ENCODE results near the gene LRRC27. TPM values are rescaled to one million over a fixed set of nuclear protein-coding genes. Genes with fewer than 3 reads are reported as not detected.

LRRC27 gene
- total RNA-seq, 1 experiment from 2014 or later = 4.1 TPM

DNA sequence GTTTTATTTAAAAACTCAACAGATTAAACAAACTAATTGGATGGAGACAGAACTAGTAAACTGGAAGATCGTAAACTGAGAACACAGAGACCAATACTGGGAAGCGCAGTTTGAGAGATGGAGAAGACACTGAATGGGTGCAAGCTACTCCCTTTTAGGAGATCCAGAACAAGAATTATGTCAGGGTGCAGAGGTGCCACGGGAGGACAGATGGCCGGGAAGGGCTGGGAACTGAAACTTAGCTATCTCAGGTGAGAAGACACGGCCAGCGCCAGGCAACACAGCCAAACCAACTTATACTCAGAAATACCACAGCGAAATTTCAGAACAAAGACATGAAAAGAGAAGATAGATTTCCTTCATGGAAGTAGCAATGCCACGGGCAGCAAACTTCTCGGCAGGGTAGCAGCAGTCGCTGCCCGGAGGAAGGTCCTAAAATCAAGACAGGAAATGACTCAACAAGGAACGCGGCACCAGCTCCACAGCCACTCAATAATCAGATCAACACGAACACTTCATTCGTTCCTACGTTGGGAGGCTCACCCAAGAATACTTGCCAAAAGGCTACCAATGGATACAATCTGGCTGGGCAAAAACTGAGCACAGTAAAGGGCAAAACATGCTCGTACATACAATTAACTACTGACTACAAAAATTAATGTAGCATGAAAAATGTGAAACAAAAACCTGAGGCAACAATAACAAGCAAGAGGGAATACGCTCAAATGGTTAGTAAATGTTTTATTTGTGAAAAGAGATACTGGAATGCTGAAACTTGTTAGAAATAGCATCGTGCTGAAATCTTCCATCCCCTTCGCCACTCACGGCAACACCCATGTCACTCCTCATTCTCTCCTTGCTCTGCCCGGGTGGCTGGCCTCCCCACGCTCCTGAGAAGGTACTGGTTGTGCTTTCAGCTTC is 2.2 kb upstream of the LRRC27 start:
- Histone ChIP-seq H3K4me1 (ENCODE audit: control insufficient read depth in 1 of 2, insufficient read depth in 2 of 2, low read length in 2 of 2) (peaks cover 8 to 23% of the 10 kb centered on the region in 2 experiments; a peak in 2 of 4 replicates), H3K79me2 (ENCODE audit: insufficient read depth, low read length) (peaks cover 33% of the 10 kb centered on the region), H3K9me3 (ENCODE audit: control insufficient read depth in 1 of 2, insufficient read depth in 1 of 2, low read depth in 1 of 2, low read length in 2 of 2) (no peaks in the 10 kb centered on the region), H3K36me3 (ENCODE audit: control insufficient read depth in 1 of 2, insufficient read depth in 2 of 2, low read length in 2 of 2) (no peaks in the 10 kb centered on the region), H3K9ac (ENCODE audit: low read length) (peak overlapping the region; percentile 79), H3K4me3 (replicated peaks in 1 of 2; ENCODE audit: low read depth in 1 of 2, low read length in 2 of 2) (peak overlapping the region; percentile 76 to 78), H4K20me1 (ENCODE audit: insufficient read depth) (no peaks in the 10 kb centered on the region), H3K27me3 (ENCODE audit: insufficient read depth, low read length) (no peaks in the 10 kb centered on the region), H3K4me2 (ENCODE audit: low read length) (peak overlapping the region; percentile 84), H3K27ac (ENCODE audit: low read depth, low read length) (peak overlapping the region; percentile 85), H3K9me2 (ENCODE audit: insufficient read depth) (no peaks in the 10 kb centered on the region), H2AFZ (ENCODE audit: low read depth, low read length, poor library complexity, severe bottlenecking) (no peak overlapping the region)
- RAD21 ChIA-PET (ENCODE audit: low non-redundant PET in 1 of 2, low total read pairs in 2 of 2, uncharacterized antibody in 2 of 2, unreplicated experiment in 2 of 2) = no interaction called here
- intact Hi-C loops (cut with micrococcal nuclease) = no loop called here
- DNase-seq (ENCODE audit: low read depth, low spot score) (no peak), ATAC-seq (no peak)
- CTCF ChIA-PET = no interaction called here
- TF ChIP-seq SIN3A (IDR thresholded peaks at IDR 0.05; ENCODE audit: low read depth) (peak; percentile 35; the same call in 1 of the 2 replicates), FOSL1 (IDR thresholded peaks at IDR 0.05; ENCODE audit: low read depth) (peak; percentile 63), EGR1 (IDR thresholded peaks at IDR 0.05; ENCODE audit: low read depth) (no peak), JUND (IDR thresholded peaks at IDR 0.05) (peak; percentile 74), SP1 (IDR thresholded peaks at IDR 0.05; ENCODE audit: low read depth) (peak; percentile 25; the same call in 1 of the 2 replicates), TCF7L2 (IDR thresholded peaks at IDR 0.05; ENCODE audit: borderline replicate concordance, extremely low read depth, insufficient read depth, insufficient read length) (no peak), CBX3 (IDR thresholded peaks at IDR 0.05; ENCODE audit: low read depth) (no peak), RAD21 (IDR thresholded peaks at IDR 0.05; ENCODE audit: low read depth) (no peak), SRF (IDR thresholded peaks at IDR 0.05; ENCODE audit: low read depth) (no peak), CEBPB (IDR thresholded peaks at IDR 0.05; ENCODE audit: low read depth) (no peak), EZH2 (IDR thresholded peaks at IDR 0.05) (no peak), POLR2AphosphoS5 (IDR thresholded peaks at IDR 0.05; ENCODE audit: low read depth, low read length) (peak; percentile 64), YY1 (IDR thresholded peaks at IDR 0.05; ENCODE audit: extremely low read depth, insufficient replicate concordance, low read depth, low read length) (no peak)
- TF ChIP-seq, protein P1, sequence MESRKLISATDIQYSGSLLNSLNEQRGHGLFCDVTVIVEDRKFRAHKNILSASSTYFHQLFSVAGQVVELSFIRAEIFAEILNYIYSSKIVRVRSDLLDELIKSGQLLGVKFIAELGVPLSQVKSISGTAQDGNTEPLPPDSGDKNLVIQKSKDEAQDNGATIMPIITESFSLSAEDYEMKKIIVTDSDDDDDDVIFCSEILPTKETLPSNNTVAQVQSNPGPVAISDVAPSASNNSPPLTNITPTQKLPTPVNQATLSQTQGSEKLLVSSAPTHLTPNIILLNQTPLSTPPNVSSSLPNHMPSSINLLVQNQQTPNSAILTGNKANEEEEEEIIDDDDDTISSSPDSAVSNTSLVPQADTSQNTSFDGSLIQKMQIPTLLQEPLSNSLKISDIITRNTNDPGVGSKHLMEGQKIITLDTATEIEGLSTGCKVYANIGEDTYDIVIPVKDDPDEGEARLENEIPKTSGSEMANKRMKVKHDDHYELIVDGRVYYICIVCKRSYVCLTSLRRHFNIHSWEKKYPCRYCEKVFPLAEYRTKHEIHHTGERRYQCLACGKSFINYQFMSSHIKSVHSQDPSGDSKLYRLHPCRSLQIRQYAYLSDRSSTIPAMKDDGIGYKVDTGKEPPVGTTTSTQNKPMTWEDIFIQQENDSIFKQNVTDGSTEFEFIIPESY (IDR thresholded peaks at IDR 0.05; ENCODE audit: extremely low read depth, insufficient replicate concordance, low read length) = no peak
- TF ChIP-seq, protein P2, sequence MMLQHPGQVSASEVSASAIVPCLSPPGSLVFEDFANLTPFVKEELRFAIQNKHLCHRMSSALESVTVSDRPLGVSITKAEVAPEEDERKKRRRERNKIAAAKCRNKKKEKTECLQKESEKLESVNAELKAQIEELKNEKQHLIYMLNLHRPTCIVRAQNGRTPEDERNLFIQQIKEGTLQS (IDR thresholded peaks at IDR 0.05) = no peak
- TF ChIP-seq, protein P3, sequence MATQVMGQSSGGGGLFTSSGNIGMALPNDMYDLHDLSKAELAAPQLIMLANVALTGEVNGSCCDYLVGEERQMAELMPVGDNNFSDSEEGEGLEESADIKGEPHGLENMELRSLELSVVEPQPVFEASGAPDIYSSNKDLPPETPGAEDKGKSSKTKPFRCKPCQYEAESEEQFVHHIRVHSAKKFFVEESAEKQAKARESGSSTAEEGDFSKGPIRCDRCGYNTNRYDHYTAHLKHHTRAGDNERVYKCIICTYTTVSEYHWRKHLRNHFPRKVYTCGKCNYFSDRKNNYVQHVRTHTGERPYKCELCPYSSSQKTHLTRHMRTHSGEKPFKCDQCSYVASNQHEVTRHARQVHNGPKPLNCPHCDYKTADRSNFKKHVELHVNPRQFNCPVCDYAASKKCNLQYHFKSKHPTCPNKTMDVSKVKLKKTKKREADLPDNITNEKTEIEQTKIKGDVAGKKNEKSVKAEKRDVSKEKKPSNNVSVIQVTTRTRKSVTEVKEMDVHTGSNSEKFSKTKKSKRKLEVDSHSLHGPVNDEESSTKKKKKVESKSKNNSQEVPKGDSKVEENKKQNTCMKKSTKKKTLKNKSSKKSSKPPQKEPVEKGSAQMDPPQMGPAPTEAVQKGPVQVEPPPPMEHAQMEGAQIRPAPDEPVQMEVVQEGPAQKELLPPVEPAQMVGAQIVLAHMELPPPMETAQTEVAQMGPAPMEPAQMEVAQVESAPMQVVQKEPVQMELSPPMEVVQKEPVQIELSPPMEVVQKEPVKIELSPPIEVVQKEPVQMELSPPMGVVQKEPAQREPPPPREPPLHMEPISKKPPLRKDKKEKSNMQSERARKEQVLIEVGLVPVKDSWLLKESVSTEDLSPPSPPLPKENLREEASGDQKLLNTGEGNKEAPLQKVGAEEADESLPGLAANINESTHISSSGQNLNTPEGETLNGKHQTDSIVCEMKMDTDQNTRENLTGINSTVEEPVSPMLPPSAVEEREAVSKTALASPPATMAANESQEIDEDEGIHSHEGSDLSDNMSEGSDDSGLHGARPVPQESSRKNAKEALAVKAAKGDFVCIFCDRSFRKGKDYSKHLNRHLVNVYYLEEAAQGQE (IDR thresholded peaks at IDR 0.05; ENCODE audit: low read depth) = no peak
- TF ChIP-seq, protein P4, sequence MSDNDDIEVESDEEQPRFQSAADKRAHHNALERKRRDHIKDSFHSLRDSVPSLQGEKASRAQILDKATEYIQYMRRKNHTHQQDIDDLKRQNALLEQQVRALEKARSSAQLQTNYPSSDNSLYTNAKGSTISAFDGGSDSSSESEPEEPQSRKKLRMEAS (IDR thresholded peaks at IDR 0.05) = peak; percentile 63
- no TSS peak for BruUV-seq (replicated peaks)
- POLR2A ChIA-PET = no interaction called here
